OCI-LY3 (cell line): ENCODE data around the gene TOP2A.

Source experiments
- CTCF ChIP-seq: fragments of 200-600, 300-600 bp; sonication (generic); IDR thresholded peaks from 2 replicates; pipeline ENCODE4 v1.5.1; 2014; ENCODE audit warnings: antibody characterized with exemption, low read length, low read depth
- EZH2phosphoT487 ChIP-seq: fragments of 200-600 bp; shearing (Covaris generic); IDR thresholded peaks from 2 replicates; pipeline ENCODE4 v1.6.1; 2018; ENCODE audit warnings: antibody characterized with exemption, mixed run types, low read depth

- TF ChIP-seq CTCF: no peak
- TF ChIP-seq EZH2phosphoT487: no peak
Measured at GRCh38 chr17:40440166-40440565, 22.5 kb upstream of the TOP2A start.
